DND-41 (cell line): ENCODE measurements around the gene GYPE.
"Not testable (repeated sequence)": the region's sequence is repeated elsewhere in the genome, so short reads cannot be mapped to it uniquely, and the experiment has no call there.

ENCODE experiments used
- ATAC-seq: fragments of 200-7000 bp; cut with Tn5 transposase; 3 replicates; pipeline ENCODE4 v1.9.1; 2021; ENCODE audit warnings: low read depth; ENCODE audit not compliant: insufficient read depth
- DNase-seq: peaks from one replicate; pipeline ENCODE4 v3.0.0-alpha.2; 2020
- H2AFZ ChIP-seq: 2 replicates; pipeline ENCODE4 v1.6.0; 2012; ENCODE audit warnings: low read depth, low read length
- H3K27ac ChIP-seq: 2 replicates; pipeline ENCODE4 v1.5.1; 2012; ENCODE audit warnings: low read length, inconsistent platforms
- H3K27me3 ChIP-seq: fragments of 200-600 bp; sonication (generic); 2 replicates; pipeline ENCODE4 v1.6.0; 2012; ENCODE audit warnings: low read length, mild to moderate bottlenecking, inconsistent platforms; ENCODE audit not compliant: insufficient read depth, poor library complexity
- H3K36me3 ChIP-seq: 2 replicates; pipeline ENCODE4 v1.5.1; 2012; ENCODE audit warnings: low read length, inconsistent platforms; ENCODE audit not compliant: insufficient read depth
- H3K4me1 ChIP-seq: 2 replicates; pipeline ENCODE4 v1.5.1; 2012; ENCODE audit warnings: mild to moderate bottlenecking, low read length; ENCODE audit not compliant: insufficient read depth
- H3K4me2 ChIP-seq: 2 replicates; pipeline ENCODE4 v1.6.0; 2012; ENCODE audit warnings: mild to moderate bottlenecking, moderate library complexity, low read length, inconsistent platforms; ENCODE audit not compliant: insufficient read depth
- H3K4me3 ChIP-seq, 2 experiments: fragments of 200-600 bp in 1 of 2; shearing (Covaris generic) in 1 of 2; 2 replicates each; pipeline ENCODE4 v1.5.1; 2012 to 2016; ENCODE audit warnings: inconsistent platforms in 2 of 2, low read length in 2 of 2, mild to moderate bottlenecking in 2 of 2, low read depth in 1 of 2, moderate library complexity in 1 of 2
- H3K79me2 ChIP-seq: 2 replicates; pipeline ENCODE4 v1.6.0; 2012; ENCODE audit warnings: low read length, inconsistent platforms; ENCODE audit not compliant: insufficient read depth
- H3K9ac ChIP-seq: 2 replicates; pipeline ENCODE4 v1.6.0; 2012; ENCODE audit warnings: low read depth, mild to moderate bottlenecking, inconsistent platforms, low read length, moderate library complexity
- H3K9me3 ChIP-seq: 2 replicates; pipeline ENCODE4 v1.5.1; 2012; ENCODE audit warnings: low read length, moderate library complexity, mild to moderate bottlenecking, inconsistent platforms; ENCODE audit not compliant: insufficient read depth, severe bottlenecking
- H4K20me1 ChIP-seq: 2 replicates; pipeline ENCODE4 v1.6.0; 2012; ENCODE audit warnings: low read length; ENCODE audit not compliant: insufficient read depth

GYPE gene

GRCh38 chr4:143842624-143843505, 62.5 kb downstream of the GYPE start:
- H3K27ac ChIP-seq, H3K27me3 ChIP-seq, ATAC-seq, H3K4me2 ChIP-seq, H3K9ac ChIP-seq, H3K4me1 ChIP-seq, H3K36me3 ChIP-seq, DNase-seq, H3K4me3 ChIP-seq, H3K9me3 ChIP-seq, H4K20me1 ChIP-seq, H2AFZ ChIP-seq, H3K79me2 ChIP-seq: not testable (repeated sequence)

- not testable (repeated sequence) for DNase-seq, H3K79me2 ChIP-seq, H3K4me1 ChIP-seq, H3K36me3 ChIP-seq, H3K4me3 ChIP-seq, ATAC-seq, H2AFZ ChIP-seq, H3K9ac ChIP-seq, H3K27me3 ChIP-seq, H4K20me1 ChIP-seq, H3K4me2 ChIP-seq, H3K27ac ChIP-seq, H3K9me3 ChIP-seq
Measured at GRCh38 chr4:143839413-143839812, 65.9 kb downstream of the GYPE start.

- not testable (repeated sequence) for H3K27ac ChIP-seq, DNase-seq, ATAC-seq
Measured at GRCh38 chr4:143834196-143834595, 71.2 kb downstream of the GYPE start.

GRCh38 chr4:143833676-143834075, 71.7 kb downstream of the GYPE start:
- not testable (repeated sequence) for ATAC-seq, H3K27ac ChIP-seq, H2AFZ ChIP-seq, H3K4me3 ChIP-seq, H3K79me2 ChIP-seq, H3K9me3 ChIP-seq, H3K36me3 ChIP-seq, H3K4me2 ChIP-seq, H3K27me3 ChIP-seq, DNase-seq, H3K9ac ChIP-seq, H4K20me1 ChIP-seq, H3K4me1 ChIP-seq

More at GRCh38 chr4:143834196-143834595, 71.2 kb downstream of the GYPE start:
- not testable (repeated sequence) for H3K9me3 ChIP-seq, H3K4me1 ChIP-seq, H4K20me1 ChIP-seq, H3K36me3 ChIP-seq, H3K79me2 ChIP-seq, H3K9ac ChIP-seq, H2AFZ ChIP-seq, H3K4me3 ChIP-seq, H3K27me3 ChIP-seq, H3K4me2 ChIP-seq

- not testable (repeated sequence) for H3K27ac ChIP-seq, H3K4me1 ChIP-seq, H2AFZ ChIP-seq, DNase-seq, H3K9me3 ChIP-seq, ATAC-seq, H4K20me1 ChIP-seq, H3K36me3 ChIP-seq, H3K4me3 ChIP-seq, H3K27me3 ChIP-seq, H3K4me2 ChIP-seq, H3K9ac ChIP-seq, H3K79me2 ChIP-seq
Measured at GRCh38 chr4:143830576-143830975, 74.8 kb downstream of the GYPE start.

- DNase-seq, result peak; percentile 7
- H3K27me3 ChIP-seq, H3K4me1 ChIP-seq, H3K27ac ChIP-seq, H4K20me1 ChIP-seq, ATAC-seq, H3K4me2 ChIP-seq, H3K36me3 ChIP-seq, H3K9me3 ChIP-seq, H3K4me3 ChIP-seq, H3K79me2 ChIP-seq, H3K9ac ChIP-seq, H2AFZ ChIP-seq: not testable (repeated sequence)
Measured at GRCh38 chr4:143829239-143829620, 76.1 kb downstream of the GYPE start.
